ENCODE data around the gene POU2AF1.

POU2AF1 gene, protein sequence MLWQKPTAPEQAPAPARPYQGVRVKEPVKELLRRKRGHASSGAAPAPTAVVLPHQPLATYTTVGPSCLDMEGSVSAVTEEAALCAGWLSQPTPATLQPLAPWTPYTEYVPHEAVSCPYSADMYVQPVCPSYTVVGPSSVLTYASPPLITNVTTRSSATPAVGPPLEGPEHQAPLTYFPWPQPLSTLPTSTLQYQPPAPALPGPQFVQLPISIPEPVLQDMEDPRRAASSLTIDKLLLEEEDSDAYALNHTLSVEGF

DNA sequence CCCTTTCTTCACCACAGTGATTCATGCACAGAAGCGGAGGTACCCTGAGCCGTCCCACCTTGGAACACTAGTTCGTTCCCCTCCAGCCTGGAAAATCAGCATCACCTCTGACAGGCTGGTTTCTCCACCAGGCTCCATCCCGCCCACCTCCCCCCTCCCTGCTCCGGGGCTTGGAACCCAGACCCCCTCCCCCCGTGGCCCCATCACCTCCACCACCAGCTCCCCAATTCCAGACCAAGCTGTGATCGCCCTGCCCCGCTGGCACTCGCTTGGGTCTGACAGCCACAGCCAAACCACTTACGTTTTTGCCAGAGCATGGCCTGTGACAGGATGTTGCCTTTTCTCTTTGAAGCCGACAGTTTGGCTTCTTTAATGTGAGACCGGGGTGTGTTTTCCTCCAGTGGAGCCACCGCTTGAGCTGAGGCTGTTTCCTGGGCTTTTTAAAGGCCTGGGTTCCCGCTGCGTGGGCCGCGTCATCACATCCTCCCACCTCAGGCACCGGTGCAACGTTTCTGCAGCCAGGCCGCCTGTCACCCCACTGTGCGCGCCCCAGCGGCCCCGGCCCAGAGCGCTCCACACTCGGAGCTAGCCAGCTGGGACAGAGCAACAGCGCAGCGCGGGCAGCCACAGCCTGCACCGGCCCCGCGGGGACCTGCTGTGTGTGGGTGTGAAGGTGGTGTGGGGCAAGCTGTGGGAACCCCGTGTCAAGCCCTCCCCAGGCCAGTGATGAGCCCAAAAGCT, at the start of gene POU2AF1:
Gene POU2AF1 (minus strand): TSS at position 415 of the 741 bp plus-strand sequence. CDS start 98 bp downstream, at position 317.
- TF ChIP-seq ZNF70 (CRISPR knock-in tag; IDR thresholded peaks at IDR 0.05), result no peak
- TF ChIP-seq ZNF565 (CRISPR knock-in tag; conservative IDR thresholded peaks at IDR 0.05; ENCODE audit: low read depth), result no peak
- no peak for TF ChIP-seq OSR1 (CRISPR knock-in tag; IDR thresholded peaks at IDR 0.05)
- no peak for TF ChIP-seq ESRRG (CRISPR knock-in tag; IDR thresholded peaks at IDR 0.05)
- no peak for TF ChIP-seq ZFP30 (CRISPR knock-in tag; IDR thresholded peaks at IDR 0.05)
- TF ChIP-seq, protein P1, sequence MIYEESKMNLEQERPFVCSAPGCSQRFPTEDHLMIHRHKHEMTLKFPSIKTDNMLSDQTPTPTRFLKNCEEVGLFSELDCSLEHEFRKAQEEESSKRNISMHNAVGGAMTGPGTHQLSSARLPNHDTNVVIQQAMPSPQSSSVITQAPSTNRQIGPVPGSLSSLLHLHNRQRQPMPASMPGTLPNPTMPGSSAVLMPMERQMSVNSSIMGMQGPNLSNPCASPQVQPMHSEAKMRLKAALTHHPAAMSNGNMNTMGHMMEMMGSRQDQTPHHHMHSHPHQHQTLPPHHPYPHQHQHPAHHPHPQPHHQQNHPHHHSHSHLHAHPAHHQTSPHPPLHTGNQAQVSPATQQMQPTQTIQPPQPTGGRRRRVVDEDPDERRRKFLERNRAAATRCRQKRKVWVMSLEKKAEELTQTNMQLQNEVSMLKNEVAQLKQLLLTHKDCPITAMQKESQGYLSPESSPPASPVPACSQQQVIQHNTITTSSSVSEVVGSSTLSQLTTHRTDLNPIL (CRISPR knock-in tag; IDR thresholded peaks at IDR 0.05; ENCODE audit: low read depth), result no peak
- no peak for TF ChIP-seq POU6F1 (CRISPR knock-in tag; IDR thresholded peaks at IDR 0.05; ENCODE audit: borderline replicate concordance, low read depth)
- no peak for TF ChIP-seq BACH2 (CRISPR knock-in tag; IDR thresholded peaks at IDR 0.05; ENCODE audit: borderline replicate concordance)
- TF ChIP-seq CSRNP3 (CRISPR knock-in tag; IDR thresholded peaks at IDR 0.05), result no peak
- no peak for TF ChIP-seq SNAI2 (CRISPR knock-in tag; IDR thresholded peaks at IDR 0.05)
- no peak for TF ChIP-seq ARNTL (CRISPR knock-in tag; IDR thresholded peaks at IDR 0.05; ENCODE audit: borderline replicate concordance, low read depth)
- no peak for TF ChIP-seq PPARA (CRISPR knock-in tag; IDR thresholded peaks at IDR 0.05; ENCODE audit: borderline replicate concordance)
- TF ChIP-seq RARB (CRISPR knock-in tag; IDR thresholded peaks at IDR 0.05), result no peak
- TF ChIP-seq PATZ1 (CRISPR knock-in tag; IDR thresholded peaks at IDR 0.05; ENCODE audit: borderline replicate concordance), result no peak
- no peak for TF ChIP-seq TCF4 (CRISPR knock-in tag; IDR thresholded peaks at IDR 0.05; ENCODE audit: borderline replicate concordance)
- no peak for TF ChIP-seq ISL1 (CRISPR knock-in tag; IDR thresholded peaks at IDR 0.05)
- TF ChIP-seq ZNF8 (CRISPR knock-in tag; IDR thresholded peaks at IDR 0.05), result no peak
- TF ChIP-seq, protein P2, sequence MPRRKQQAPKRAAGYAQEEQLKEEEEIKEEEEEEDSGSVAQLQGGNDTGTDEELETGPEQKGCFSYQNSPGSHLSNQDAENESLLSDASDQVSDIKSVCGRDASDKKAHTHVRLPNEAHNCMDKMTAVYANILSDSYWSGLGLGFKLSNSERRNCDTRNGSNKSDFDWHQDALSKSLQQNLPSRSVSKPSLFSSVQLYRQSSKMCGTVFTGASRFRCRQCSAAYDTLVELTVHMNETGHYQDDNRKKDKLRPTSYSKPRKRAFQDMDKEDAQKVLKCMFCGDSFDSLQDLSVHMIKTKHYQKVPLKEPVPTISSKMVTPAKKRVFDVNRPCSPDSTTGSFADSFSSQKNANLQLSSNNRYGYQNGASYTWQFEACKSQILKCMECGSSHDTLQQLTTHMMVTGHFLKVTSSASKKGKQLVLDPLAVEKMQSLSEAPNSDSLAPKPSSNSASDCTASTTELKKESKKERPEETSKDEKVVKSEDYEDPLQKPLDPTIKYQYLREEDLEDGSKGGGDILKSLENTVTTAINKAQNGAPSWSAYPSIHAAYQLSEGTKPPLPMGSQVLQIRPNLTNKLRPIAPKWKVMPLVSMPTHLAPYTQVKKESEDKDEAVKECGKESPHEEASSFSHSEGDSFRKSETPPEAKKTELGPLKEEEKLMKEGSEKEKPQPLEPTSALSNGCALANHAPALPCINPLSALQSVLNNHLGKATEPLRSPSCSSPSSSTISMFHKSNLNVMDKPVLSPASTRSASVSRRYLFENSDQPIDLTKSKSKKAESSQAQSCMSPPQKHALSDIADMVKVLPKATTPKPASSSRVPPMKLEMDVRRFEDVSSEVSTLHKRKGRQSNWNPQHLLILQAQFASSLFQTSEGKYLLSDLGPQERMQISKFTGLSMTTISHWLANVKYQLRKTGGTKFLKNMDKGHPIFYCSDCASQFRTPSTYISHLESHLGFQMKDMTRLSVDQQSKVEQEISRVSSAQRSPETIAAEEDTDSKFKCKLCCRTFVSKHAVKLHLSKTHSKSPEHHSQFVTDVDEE (CRISPR knock-in tag; IDR thresholded peaks at IDR 0.05), result no peak
- TF ChIP-seq GLIS3 (CRISPR knock-in tag; IDR thresholded peaks at IDR 0.05), result no peak
- TF ChIP-seq ZFP3 (CRISPR knock-in tag; IDR thresholded peaks at IDR 0.05), result no peak
- ATAC-seq, result no peak

DNA sequence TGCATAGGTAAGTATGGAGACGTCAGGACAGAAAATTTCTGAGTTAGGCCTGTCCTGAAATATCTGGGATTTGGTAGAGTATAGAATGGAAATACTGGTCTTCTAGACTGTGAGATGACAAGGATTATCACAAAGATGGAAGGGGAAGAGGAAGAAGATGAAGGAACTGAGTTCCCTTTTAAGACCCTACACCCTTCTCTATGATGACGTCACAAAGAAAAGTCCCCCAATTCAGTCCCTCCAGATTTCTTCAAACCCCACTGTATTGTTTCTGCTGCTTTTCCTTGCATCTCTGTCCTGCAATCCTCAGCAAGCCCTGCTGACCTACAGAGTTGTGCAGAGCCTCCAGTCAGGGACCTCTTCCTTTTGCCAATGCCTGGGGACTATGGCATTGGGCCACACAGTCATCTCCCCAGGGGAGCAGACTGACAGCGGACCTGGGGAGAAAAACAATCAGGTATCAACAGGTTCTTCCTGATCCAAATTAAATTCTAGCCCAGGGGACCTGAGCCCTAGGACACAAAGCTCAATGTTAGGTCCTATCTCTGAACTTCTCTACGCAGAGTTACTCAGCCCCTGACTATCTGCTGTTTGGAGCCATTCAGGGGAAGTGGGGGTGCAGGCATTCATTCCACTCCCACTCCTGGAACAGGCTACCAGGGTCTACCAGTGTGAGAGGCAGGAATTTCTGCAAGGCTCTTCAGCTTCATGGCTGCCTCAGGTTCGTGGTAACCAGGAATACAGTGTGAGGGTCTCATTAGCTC, 49.2 kb upstream of the POU2AF1 start:
- ATAC-seq, result no peak; the same call in 1 of the 3 replicates
- TF ChIP-seq, protein P2 (CRISPR knock-in tag; IDR thresholded peaks at IDR 0.05), result no peak
- TF ChIP-seq, protein P1 (CRISPR knock-in tag; IDR thresholded peaks at IDR 0.05; ENCODE audit: low read depth), result no peak
- no peak for TF ChIP-seq ISL1 (CRISPR knock-in tag; IDR thresholded peaks at IDR 0.05)
- TF ChIP-seq ARNTL (CRISPR knock-in tag; IDR thresholded peaks at IDR 0.05; ENCODE audit: borderline replicate concordance, low read depth), result no peak
- TF ChIP-seq ZFP3 (CRISPR knock-in tag; IDR thresholded peaks at IDR 0.05), result no peak
- no peak for TF ChIP-seq TOX (CRISPR knock-in tag; IDR thresholded peaks at IDR 0.05; ENCODE audit: borderline replicate concordance)
- TF ChIP-seq ZFP30 (CRISPR knock-in tag; IDR thresholded peaks at IDR 0.05), result no peak
- TF ChIP-seq ZNF565 (CRISPR knock-in tag; conservative IDR thresholded peaks at IDR 0.05; ENCODE audit: low read depth), result no peak
- TF ChIP-seq PPARA (CRISPR knock-in tag; IDR thresholded peaks at IDR 0.05; ENCODE audit: borderline replicate concordance), result no peak

All from SK-N-SH treated with all-trans-retinoic acid at 6 μM for 48 hours (cell line).